ENCODE results near the gene RALGAPA1.
"Not testable (repeated sequence)": the region's sequence is repeated elsewhere in the genome, so short reads cannot be mapped to it uniquely, and the experiment has no call there.

Gene RALGAPA1

DNA sequence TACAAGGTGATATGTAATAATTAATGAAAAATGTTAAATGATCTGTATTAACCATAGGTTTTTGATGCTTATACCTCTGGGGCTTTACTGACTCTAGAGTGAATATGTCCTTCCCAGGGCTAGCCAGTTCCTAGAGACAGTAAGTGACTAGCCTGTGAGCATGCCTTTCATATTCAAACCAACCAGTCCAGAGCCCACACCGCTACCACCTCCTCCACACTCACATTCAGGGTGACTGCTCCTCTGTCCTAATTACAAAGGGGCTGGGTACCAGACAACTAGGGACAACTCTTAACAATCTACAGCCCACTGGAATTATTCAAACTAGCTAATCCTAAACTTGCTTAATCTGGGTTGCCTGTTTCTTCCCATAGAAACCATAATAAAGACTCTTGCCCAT lies 49.0 kb downstream of the RALGAPA1 start:
- no peak for DNase-seq

DNA sequence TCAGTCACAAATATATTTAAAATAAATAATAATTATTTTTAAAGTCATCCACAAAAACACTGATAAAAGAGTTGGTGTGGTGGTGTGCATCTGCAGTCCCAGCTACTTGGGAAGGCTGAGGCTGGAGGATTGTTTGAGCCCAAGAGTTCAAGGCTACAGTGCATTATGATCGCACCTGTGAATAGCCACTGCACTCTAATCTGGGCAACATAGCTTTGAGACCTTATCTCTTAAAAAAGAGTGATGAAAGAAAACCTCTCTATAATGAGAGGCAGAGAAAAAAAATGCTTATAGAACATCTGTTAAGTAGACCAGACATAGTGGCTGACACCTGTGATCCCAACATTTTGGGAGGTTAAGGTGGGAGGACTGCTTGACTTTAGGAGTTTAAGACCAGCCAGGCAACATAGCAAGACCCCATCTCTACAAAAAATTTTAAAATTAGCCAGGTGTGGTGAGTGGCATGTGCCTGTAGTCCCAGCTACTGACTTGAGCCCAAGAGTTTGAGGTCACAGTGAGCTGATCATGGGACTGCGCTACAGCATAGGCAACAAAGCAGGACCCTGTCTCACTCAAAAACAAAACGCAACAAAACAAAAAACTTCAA lies 50.5 kb downstream of the RALGAPA1 start:
- no peak for DNase-seq

GRCh38 chr14:35754671-35755070 lies 54.4 kb downstream of the RALGAPA1 start:
- no peak for DNase-seq

DNA sequence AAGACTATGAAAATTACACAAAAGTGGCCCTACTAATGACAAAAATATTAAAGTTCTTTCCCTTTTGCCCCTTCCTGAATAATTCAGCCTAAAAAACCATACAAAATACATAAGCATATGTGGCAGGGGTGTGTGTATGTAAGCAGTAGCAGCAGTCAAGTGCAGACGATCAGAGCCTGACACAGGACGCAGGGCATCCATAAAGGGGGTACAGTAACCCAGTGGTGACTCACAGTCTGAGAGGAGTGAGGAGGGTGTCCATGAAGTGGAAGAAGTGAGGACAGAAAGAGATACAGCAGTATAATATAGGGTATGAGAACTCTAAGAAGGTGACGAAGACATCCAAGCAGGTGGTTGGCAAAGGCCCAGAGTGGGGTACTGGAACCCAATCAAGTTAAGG lies 56.7 kb downstream of the RALGAPA1 start:
- no peak for DNase-seq

DNA sequence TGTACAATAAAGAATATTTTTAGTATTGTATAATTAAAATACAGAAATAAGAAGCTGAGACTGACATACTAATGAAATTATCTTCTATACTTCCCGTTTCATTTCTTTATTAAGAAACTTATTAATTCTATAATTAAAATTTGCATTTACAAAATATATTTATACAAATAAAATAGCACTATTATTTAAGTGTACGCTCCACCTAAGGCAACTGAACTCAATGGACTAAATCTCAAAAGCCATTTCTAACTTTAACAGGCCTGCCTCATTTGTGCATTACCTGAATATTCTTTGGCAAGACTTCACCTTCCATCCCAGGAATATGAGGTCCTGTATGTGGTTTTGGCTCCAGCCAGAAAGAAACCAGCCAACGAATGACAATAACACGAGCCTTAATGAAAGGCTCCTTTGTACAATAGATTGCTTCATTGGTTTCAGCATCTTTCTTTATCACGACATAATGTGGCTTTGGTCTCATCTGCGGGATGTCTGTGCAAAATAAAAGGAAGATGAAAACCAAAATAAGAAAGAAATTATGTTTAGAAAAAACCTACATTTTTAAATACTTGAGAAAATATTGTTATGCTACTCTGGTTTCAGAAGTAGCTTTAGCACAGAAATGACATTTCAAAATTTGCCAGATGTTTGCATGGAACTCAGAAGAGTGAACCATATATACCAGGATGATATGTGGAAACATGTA lies 58.7 kb downstream of the RALGAPA1 start:
- DNase-seq: no peak

GRCh38 chr14:35747379-35747778 lies 61.7 kb downstream of the RALGAPA1 start:
- no peak for DNase-seq

- DNase-seq: no peak
These were observed 66.7 kb downstream of the RALGAPA1 start for GRCh38 chr14:35742442-35742841.

- no peak for DNase-seq
These were observed 67.1 kb downstream of the RALGAPA1 start for GRCh38 chr14:35742032-35742371.

- DNase-seq: no peak
These were observed 67.6 kb downstream of the RALGAPA1 start for GRCh38 chr14:35741345-35742031.

GRCh38 chr14:35740215-35740614 lies 68.9 kb downstream of the RALGAPA1 start:
- DNase-seq: no peak

DNA sequence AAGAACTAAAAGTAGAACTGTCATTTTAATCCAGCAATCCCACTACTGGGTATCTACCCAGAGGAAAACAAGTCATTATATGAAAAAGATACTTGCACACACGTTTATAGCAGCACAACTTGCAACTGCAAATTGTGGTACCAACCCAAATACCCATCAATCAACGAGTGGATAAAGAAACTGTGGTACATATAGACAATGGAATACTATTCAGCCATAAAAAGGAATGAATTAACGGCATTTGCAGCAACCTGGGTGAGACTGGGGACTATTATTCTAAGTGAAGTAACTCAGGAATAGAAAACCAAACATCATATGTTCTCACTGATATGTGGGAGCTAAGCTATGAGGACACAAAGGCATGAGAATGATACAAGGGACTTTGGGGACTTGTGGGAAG lies 73.9 kb downstream of the RALGAPA1 start:
- DNase-seq: not testable (repeated sequence)

DNA sequence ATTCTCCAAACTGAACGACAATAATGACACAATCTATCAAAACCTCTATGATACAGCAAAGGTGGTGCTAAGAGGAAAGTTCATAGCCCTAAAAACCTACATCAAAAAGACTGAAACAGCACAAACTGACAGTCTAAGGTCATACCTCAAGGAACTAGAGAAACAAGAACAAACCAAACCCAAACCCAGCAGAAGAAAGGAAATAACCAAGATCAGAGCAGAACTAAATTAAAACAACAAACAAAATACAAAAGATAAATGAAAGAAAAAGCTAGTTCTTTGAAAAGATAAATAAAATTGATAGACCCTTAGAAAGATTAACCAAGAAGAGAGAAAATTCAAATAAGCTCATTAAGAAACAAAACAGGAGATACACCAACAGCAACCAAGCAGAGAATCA lies 75.6 kb downstream of the RALGAPA1 start:
- not testable (repeated sequence) for DNase-seq

DNA sequence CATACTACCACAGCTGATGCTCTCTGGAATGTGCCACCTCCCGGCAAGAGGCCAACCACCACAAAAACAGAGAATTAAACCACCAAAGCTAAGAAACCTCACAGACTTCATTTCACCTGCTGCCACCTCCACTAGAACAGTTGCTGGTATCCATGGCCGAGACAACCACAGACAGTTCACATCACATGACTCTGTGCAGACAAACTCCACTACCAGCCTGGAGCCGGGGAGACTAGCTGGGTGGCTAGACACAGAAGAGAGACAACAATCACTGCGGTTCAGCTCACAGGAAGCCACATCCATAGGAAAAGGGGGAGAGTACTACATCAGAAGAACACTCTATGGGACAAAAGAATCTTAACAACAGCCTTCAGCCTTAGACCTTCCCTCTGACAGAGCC lies 78.2 kb downstream of the RALGAPA1 start:
- DNase-seq: no peak

DNA sequence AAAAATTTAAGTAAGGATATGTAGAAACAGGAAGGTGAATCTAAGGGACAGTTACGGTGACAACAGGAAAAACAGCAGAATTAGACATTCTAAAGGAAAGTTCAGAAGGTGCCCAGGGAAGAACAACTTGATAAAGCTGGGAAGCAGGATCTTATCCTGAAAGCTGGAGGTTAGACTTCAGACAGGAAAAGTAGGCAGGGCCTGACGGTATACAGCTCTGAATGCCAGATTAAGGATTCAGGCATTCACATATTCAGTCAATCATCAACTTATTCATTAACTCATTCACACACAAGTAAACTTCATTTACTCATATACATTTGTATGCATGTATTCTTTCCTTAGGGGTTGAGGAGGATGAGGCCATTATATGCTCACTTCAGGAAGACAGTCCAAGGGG lies 81.3 kb downstream of the RALGAPA1 start:
- no peak for DNase-seq

- no peak for DNase-seq
These were observed 83.2 kb downstream of the RALGAPA1 start for GRCh38 chr14:35725930-35726329.

GRCh38 chr14:35715079-35715478 lies 94.0 kb downstream of the RALGAPA1 start:
- no peak for DNase-seq

- DNase-seq: no peak
These were observed 96.6 kb downstream of the RALGAPA1 start for GRCh38 chr14:35712466-35712865.

GRCh38 chr14:35708062-35708461 lies 101.0 kb downstream of the RALGAPA1 start:
- no peak for DNase-seq

GRCh38 chr14:35705636-35706035 lies 103.5 kb downstream of the RALGAPA1 start:
- DNase-seq: no peak

GRCh38 chr14:35704793-35705493 lies 104.2 kb downstream of the RALGAPA1 start:
- no peak for DNase-seq

- DNase-seq: no peak
These were observed 107.6 kb downstream of the RALGAPA1 start for GRCh38 chr14:35701531-35701930.

- DNase-seq: no peak
These were observed 109.2 kb downstream of the RALGAPA1 start for GRCh38 chr14:35699791-35700444.

DNA sequence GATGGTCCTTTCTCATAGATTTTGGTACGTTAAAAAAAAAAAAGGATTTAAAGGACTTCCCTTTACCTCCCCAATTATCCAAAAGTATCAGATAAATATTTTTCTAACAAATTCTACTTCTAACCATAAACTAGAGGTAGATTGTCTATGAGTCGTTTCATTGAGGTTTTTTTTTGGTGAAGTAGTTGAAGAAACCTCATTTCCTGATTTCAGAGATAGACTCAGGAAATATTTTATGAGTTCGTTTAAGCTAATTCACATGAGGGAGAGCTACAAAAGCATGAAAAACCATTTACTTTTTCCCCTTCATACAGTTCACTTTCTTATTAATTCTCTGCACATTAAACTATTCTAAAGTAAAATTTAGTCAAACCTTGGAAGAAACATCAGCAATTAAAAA lies 112.5 kb downstream of the RALGAPA1 start:
- no peak for DNase-seq

Measured in NCI-H345 (cell line).